Activated CD8-positive, alpha-beta memory T cell treated with anti-CD3 and anti-CD28 coated beads for 4 hours (primary cell): ENCODE results near the gene ZC3H4.
"Not testable (repeated sequence)": the region's sequence is repeated elsewhere in the genome, so short reads cannot be mapped to it uniquely, and the experiment has no call there.

Experiments used
- DNase-seq, 2 donors: peaks; one replicate each; pipeline ENCODE4 v3.0.0-alpha.2; 2020; ENCODE audit warnings: low read depth in 2 of 2

The ZC3H4 gene

GRCh38 chr19:47107953-47108746 is 5.4 kb downstream of the ZC3H4 start:
- no peak for DNase-seq

GRCh38 chr19:47107202-47107952 is 6.2 kb downstream of the ZC3H4 start:
- no peak for DNase-seq

- no peak for DNase-seq
These were observed 6.8 kb downstream of the ZC3H4 start for GRCh38 chr19:47106821-47107201.

- DNase-seq = no peak
These were observed 7.7 kb downstream of the ZC3H4 start for GRCh38 chr19:47105874-47106273.

GRCh38 chr19:47104680-47105079 is 8.9 kb downstream of the ZC3H4 start:
- no peak for DNase-seq

- DNase-seq = no peak
These were observed 11.1 kb downstream of the ZC3H4 start for GRCh38 chr19:47102346-47103060.

GRCh38 chr19:47101116-47101515 is 12.5 kb downstream of the ZC3H4 start:
- DNase-seq = not testable (repeated sequence)

GRCh38 chr19:47100290-47100689 is 13.3 kb downstream of the ZC3H4 start:
- no peak for DNase-seq

- no peak for DNase-seq
These were observed 14.0 kb downstream of the ZC3H4 start for GRCh38 chr19:47099576-47100050.

GRCh38 chr19:47098608-47099007 is 15.0 kb downstream of the ZC3H4 start:
- DNase-seq = no peak

- no peak for DNase-seq
These were observed 16.0 kb downstream of the ZC3H4 start for GRCh38 chr19:47097396-47098201.

GRCh38 chr19:47096721-47097120 is 16.9 kb downstream of the ZC3H4 start:
- no peak for DNase-seq

- DNase-seq = no peak
These were observed 17.4 kb downstream of the ZC3H4 start for GRCh38 chr19:47096100-47096704.

GRCh38 chr19:47095476-47096099 is 18.0 kb downstream of the ZC3H4 start:
- no peak for DNase-seq

- DNase-seq = no peak
These were observed 18.8 kb downstream of the ZC3H4 start for GRCh38 chr19:47094557-47095475.

GRCh38 chr19:47093841-47094240 is 19.7 kb downstream of the ZC3H4 start:
- no peak for DNase-seq

GRCh38 chr19:47093254-47093653 is 20.3 kb downstream of the ZC3H4 start:
- no peak for DNase-seq

GRCh38 chr19:47089767-47090350 is 23.7 kb downstream of the ZC3H4 start:
- DNase-seq = no peak

GRCh38 chr19:47086280-47086679 is 27.3 kb downstream of the ZC3H4 start:
- DNase-seq = no peak
